Cardiac muscle cell (in vitro differentiated cells and primary cell): Measurements from ENCODE around the gene PPP1R12B. TPM values are rescaled to one million over a fixed set of nuclear protein-coding genes. Genes with fewer than 3 reads are reported as not detected.
A peak's percentile ranks its signal among the peaks of the same experiment; 100 is the strongest.

Experiments used
- DNase-seq, 2 donors: peaks; one replicate each; pipeline versions ENCODE4 v3.0.0 to v3.0.0-alpha.2; 2010 to 2017; ENCODE audit warnings: low read depth in 1 of 2, low spot score in 1 of 2
- H3K27ac ChIP-seq: fragments of 200-600 bp; sonication (generic); 2 replicates; pipeline ENCODE4 v1.5.1; 2016
- H3K27me3 ChIP-seq: fragments of 200-600 bp; sonication (generic); 2 replicates; pipeline ENCODE4 v1.6.0; 2016; ENCODE audit warnings: control low read depth
- H3K36me3 ChIP-seq: fragments of 200-600 bp; sonication (generic); 2 replicates; pipeline ENCODE4 v1.5.1; 2016; ENCODE audit warnings: control low read depth
- H3K4me1 ChIP-seq: fragments of 200-600 bp; sonication (generic); 2 replicates; pipeline ENCODE4 v1.8.1; 2017; ENCODE audit warnings: low read depth, mild to moderate bottlenecking, mixed run types
- H3K4me3 ChIP-seq: fragments of 200-600 bp; sonication (generic); 2 replicates; pipeline ENCODE4 v1.5.1; 2016; ENCODE audit warnings: mild to moderate bottlenecking
- H3K9me3 ChIP-seq: fragments of 200-600 bp; sonication (generic); 2 replicates; pipeline ENCODE4 v1.5.1; 2017; ENCODE audit warnings: low read depth, mild to moderate bottlenecking, control low read depth
- polyA plus RNA-seq: library from polyadenylated mRNA; unstranded; fragments of >200 nt; fragmentation: Nextera tagmentation; extraction: Ambion mirVana; gene quantifications from 2 replicates; pipeline ENCODE4 v1.2.1, GENCODE V29; 2016
- total RNA-seq: library from RNA; depleted of rRNA; stranded (reverse); fragments of >200 nt; gene quantifications from 2 replicates; pipeline ENCODE4 v1.2.3, GENCODE V29; 2016
- TF ChIP-seq, protein P1 (sequence below): IDR thresholded peaks from 2 replicates; pipeline ENCODE4 v1.5.1; 2012; ENCODE audit warnings: low read depth, mild to moderate bottlenecking, low read length

The PPP1R12B gene
- total and polyA plus RNA-seq, 2 experiments from 2014 or later: 109 to 340 TPM

DNA sequence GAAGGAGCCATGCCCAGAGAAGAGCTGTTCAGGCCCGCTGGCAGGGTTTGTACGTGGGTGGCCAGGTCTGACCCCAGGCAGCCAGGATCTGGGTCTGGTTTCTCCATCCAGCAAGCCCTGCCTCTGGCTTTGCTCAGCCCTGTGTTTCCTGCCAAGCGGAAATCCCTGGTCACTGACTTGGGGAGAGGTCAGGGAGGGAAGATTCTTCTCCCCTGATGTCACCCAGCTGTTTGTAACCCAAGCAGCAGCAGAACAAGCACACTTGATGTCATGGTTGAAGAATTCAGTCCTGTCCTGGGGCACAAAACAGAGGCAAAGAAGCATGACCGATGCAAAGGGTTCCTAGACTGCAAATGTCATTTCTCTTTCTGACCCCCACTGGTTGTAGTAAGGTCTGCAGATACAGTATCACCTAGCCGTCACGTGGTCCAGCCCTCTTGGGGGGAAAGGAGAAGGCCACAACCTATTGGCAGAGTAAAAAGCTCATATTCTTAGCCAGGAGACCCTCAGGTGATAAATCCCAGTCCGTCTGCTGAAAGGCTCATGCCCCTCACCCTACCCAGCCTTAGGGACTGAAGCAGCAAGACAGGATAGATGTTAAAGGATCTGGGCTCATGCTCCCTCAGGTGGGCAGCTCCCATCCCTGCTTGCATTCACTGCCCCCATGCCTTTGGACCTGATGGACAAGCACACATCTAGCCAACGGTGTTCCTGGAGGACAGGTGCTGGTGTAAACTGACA is 240.9 kb downstream of the PPP1R12B start:
- Histone ChIP-seq H3K36me3 (peaks cover 18% of the 10 kb centered on the region), H3K27me3 (no peaks in the 10 kb centered on the region), H3K9me3 (no peaks in the 10 kb centered on the region), H3K4me3 (no peak overlapping the region), H3K27ac (peak overlapping the region; percentile 78), H3K4me1 (no peaks in the 10 kb centered on the region)
- peak; percentile 33 to 99 for DNase-seq
- TF ChIP-seq, protein P1, sequence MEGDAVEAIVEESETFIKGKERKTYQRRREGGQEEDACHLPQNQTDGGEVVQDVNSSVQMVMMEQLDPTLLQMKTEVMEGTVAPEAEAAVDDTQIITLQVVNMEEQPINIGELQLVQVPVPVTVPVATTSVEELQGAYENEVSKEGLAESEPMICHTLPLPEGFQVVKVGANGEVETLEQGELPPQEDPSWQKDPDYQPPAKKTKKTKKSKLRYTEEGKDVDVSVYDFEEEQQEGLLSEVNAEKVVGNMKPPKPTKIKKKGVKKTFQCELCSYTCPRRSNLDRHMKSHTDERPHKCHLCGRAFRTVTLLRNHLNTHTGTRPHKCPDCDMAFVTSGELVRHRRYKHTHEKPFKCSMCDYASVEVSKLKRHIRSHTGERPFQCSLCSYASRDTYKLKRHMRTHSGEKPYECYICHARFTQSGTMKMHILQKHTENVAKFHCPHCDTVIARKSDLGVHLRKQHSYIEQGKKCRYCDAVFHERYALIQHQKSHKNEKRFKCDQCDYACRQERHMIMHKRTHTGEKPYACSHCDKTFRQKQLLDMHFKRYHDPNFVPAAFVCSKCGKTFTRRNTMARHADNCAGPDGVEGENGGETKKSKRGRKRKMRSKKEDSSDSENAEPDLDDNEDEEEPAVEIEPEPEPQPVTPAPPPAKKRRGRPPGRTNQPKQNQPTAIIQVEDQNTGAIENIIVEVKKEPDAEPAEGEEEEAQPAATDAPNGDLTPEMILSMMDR: no peak

DNA sequence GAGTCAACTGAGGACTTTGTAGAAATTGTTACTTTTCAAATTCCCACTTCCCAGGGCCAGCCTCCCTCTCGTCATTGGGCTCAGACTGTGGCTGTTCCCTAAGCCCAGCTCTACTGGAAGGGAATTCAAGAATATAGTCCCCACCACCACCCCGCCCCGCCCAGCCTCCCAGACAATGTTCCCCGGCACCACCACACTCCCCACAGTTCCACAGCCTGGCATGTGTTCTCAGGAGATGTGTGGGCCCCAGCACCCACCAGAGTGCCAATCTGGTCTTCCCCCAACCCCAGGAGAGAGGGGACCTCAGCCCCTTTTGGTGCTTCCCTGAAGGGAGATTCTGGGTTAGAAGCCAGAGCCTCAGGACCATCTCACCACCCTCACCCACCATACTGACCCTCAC is 241.6 kb downstream of the PPP1R12B start:
- Histone ChIP-seq H3K36me3 (peaks cover 14% of the 10 kb centered on the region), H3K4me1 (no peaks in the 10 kb centered on the region), H3K9me3 (no peaks in the 10 kb centered on the region), H3K27me3 (no peaks in the 10 kb centered on the region), H3K4me3 (no peak overlapping the region), H3K27ac (peak overlapping the region; percentile 78)
- DNase-seq: no peak
- TF ChIP-seq, protein P1: no peak

DNA sequence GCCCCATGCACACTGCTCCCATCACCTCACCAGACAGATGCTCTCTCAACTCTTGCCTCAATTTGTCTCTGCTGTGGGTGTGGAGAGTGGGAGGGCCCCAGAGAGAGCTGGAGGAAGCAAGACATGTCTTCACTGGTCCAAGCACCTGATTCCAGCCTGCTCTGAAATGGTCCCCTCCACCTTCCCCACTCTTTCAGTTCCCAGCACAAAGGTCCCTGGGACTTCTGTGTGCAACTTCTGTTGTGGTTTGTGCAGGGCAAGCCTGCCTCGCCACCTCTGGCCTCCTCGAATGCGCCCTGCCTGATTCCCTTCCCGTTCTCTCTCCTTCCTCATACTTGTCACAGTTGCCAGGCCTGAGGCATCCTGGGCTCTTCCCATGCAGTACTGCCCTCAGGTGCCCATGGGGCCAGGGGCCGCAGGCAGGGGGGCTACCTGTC is 242.5 kb downstream of the PPP1R12B start:
- no peaks in the 10 kb centered on the region for H3K27me3 ChIP-seq
- DNase-seq: no peak
- no peaks in the 10 kb centered on the region for H3K4me1 ChIP-seq
- no peaks in the 10 kb centered on the region for H3K9me3 ChIP-seq
- no peak overlapping the region for H3K27ac ChIP-seq
- TF ChIP-seq, protein P1: no peak
- H3K36me3 ChIP-seq: peaks cover 14% of the 10 kb centered on the region
- no peak overlapping the region for H3K4me3 ChIP-seq

DNA sequence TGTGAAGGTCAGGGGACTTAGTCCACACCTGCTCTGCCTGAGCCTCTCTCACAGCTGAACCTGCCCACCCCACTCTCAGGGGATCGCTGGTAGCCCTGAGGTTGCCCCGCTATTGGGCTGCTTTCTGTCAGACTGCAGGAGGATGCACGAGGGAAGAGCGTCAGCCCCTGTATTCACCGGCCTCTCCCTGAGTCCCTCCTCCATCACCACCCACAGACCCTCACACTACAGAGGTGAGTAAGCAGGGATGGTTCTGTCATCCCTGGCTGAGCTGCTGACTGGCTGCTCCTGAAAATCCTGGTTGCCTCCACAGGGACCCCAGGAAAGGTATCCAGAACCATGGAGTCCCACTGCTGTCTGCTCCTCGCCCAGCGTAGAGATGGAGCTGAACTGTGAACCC is 243.0 kb downstream of the PPP1R12B start:
- TF ChIP-seq, protein P1: no peak
- Histone ChIP-seq H3K36me3 (peaks cover 14% of the 10 kb centered on the region), H3K27ac (no peak overlapping the region), H3K27me3 (no peaks in the 10 kb centered on the region), H3K9me3 (no peaks in the 10 kb centered on the region), H3K4me3 (no peak overlapping the region), H3K4me1 (no peaks in the 10 kb centered on the region)
- no peak for DNase-seq

DNA sequence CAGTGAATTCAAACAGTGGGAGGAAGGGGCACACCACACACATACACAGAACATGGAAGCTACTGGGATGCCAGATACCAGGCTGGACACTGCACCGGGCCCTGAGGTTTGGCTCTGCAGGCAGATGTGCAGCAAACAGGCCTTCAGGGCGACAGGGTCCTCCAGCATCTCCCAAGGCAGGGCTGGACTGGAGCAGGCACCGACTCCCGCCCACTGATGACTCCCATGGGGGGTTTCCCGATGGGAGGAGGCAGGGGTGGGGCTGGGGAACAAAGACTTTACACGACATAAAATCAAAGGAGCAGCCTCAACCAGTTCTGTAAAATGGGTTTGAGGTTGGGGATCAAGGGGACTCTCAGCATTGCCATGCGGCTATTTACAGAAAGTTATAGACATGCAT is 243.6 kb downstream of the PPP1R12B start:
- Histone ChIP-seq H3K4me3 (no peak overlapping the region), H3K4me1 (no peaks in the 10 kb centered on the region), H3K27me3 (no peaks in the 10 kb centered on the region), H3K27ac (no peak overlapping the region), H3K36me3 (peaks cover 14% of the 10 kb centered on the region), H3K9me3 (no peaks in the 10 kb centered on the region)
- no peak for DNase-seq
- TF ChIP-seq, protein P1: no peak
